GM12878 (cell line): ENCODE measurements around the gene SNAP29.

Experiments
- CBX3 ChIP-seq: fragments of 200-600 bp; sonication (generic); IDR thresholded peaks from 2 replicates; pipeline ENCODE4 v1.6.1; 2016; ENCODE audit warnings: low read depth, borderline replicate concordance
- CTCF ChIP-seq, 3 experiments: IDR thresholded peaks in 2 of 3; conservative IDR thresholded peaks in 1 of 3; 2 replicates each; pipeline ENCODE4 v1.5.1; 2011; ENCODE audit warnings: low read depth in 3 of 3, low read length in 3 of 3, mild to moderate bottlenecking in 3 of 3, control low read depth in 2 of 3, moderate library complexity in 2 of 3, inconsistent platforms in 1 of 3, mixed read lengths in 1 of 3; ENCODE audit not compliant: control insufficient read depth in 2 of 3, insufficient read depth in 1 of 3; ENCODE audit errors: extremely low read depth in 1 of 3
- EP300 ChIP-seq, 2 experiments: fragments of 150-350 bp in 1 of 2; IDR thresholded peaks; 2 replicates each; pipeline ENCODE4 v1.6.1; 2011 to 2012; ENCODE audit warnings: low read depth in 2 of 2, low read length in 2 of 2, borderline replicate concordance in 1 of 2, improper control_type of control experiment in 1 of 2, inconsistent platforms in 1 of 2; ENCODE audit not compliant: control insufficient read depth in 1 of 2
- ETV6 ChIP-seq, 2 experiments: fragments of 450-650 bp in 1 of 2; IDR thresholded peaks in 1 of 2; conservative IDR thresholded peaks in 1 of 2; 2 replicates each; pipeline ENCODE4 v1.6.1; 2014; ENCODE audit warnings: antibody characterized with exemption in 1 of 2, borderline replicate concordance in 1 of 2, low read depth in 1 of 2, mild to moderate bottlenecking in 1 of 2, moderate library complexity in 1 of 2
- EZH2 ChIP-seq: IDR thresholded peaks from 2 replicates; pipeline ENCODE4 v1.6.1; 2012; ENCODE audit warnings: low read depth, mild to moderate bottlenecking, control low read depth, inconsistent platforms, low read length, borderline replicate concordance; ENCODE audit not compliant: control insufficient read depth
- IRF3 ChIP-seq: fragments of 450-650 bp; IDR thresholded peaks from 2 replicates; pipeline ENCODE4 v1.6.1; 2014; ENCODE audit warnings: mild to moderate bottlenecking
- NFIC ChIP-seq: IDR thresholded peaks from 2 replicates; pipeline ENCODE4 v1.6.1; 2012; ENCODE audit warnings: low read depth, mild to moderate bottlenecking, inconsistent platforms, low read length, moderate library complexity
- POLR2AphosphoS2 ChIP-seq: IDR thresholded peaks from 2 replicates; pipeline ENCODE4 v1.6.1; 2011; ENCODE audit warnings: low read depth, mild to moderate bottlenecking, low read length, improper control_type of control experiment, moderate library complexity
- POLR2AphosphoS5 ChIP-seq: IDR thresholded peaks from 2 replicates; pipeline ENCODE4 v1.6.1; 2011; ENCODE audit warnings: mild to moderate bottlenecking, low read length, inconsistent platforms
- REST ChIP-seq: IDR thresholded peaks from 2 replicates; pipeline ENCODE4 v1.6.1; 2012; ENCODE audit warnings: mild to moderate bottlenecking, low read depth, low read length
- STAT1 ChIP-seq: fragments of 450-650 bp; conservative IDR thresholded peaks from 2 replicates; pipeline ENCODE4 v1.6.1; 2014; ENCODE audit warnings: antibody characterized with exemption, mild to moderate bottlenecking
- TAF1 ChIP-seq: IDR thresholded peaks from 2 replicates; pipeline ENCODE4 v1.6.1; 2011; ENCODE audit warnings: mild to moderate bottlenecking, low read depth, low read length, borderline replicate concordance
- ZBTB33 ChIP-seq: fragments of 450-650 bp; IDR thresholded peaks from 2 replicates; pipeline ENCODE4 v1.6.1; 2017; ENCODE audit warnings: mild to moderate bottlenecking

- TF ChIP-seq EP300 (IDR thresholded peaks at IDR 0.05; ENCODE audit: borderline replicate concordance in 1 of 2, control insufficient read depth in 1 of 2, low read depth in 2 of 2, low read length in 2 of 2), result no peak
- no peak for TF ChIP-seq POLR2AphosphoS5
- TF ChIP-seq STAT1, result no peak
- no peak for TF ChIP-seq EZH2
- TF ChIP-seq POLR2AphosphoS2, result no peak
- no peak for TF ChIP-seq IRF3
- no peak for TF ChIP-seq ETV6 (conservative IDR thresholded peaks at IDR 0.05 in 1 of 2, IDR thresholded peaks at IDR 0.05 in 1 of 2; ENCODE audit: borderline replicate concordance in 1 of 2, low read depth in 1 of 2)
- TF ChIP-seq CBX3, result no peak
- TF ChIP-seq REST, result no peak
- TF ChIP-seq NFIC, result no peak
- TF ChIP-seq TAF1, result no peak
- no peak for TF ChIP-seq ZBTB33
- TF ChIP-seq CTCF (IDR thresholded peaks at IDR 0.05 in 2 of 3, conservative IDR thresholded peaks at IDR 0.05 in 1 of 3; ENCODE audit: control insufficient read depth in 2 of 3, extremely low read depth in 1 of 3, insufficient read depth in 1 of 3, low read depth in 3 of 3, low read length in 3 of 3), result no peak
Observed at GRCh38 chr22:20873214-20873613, 14.4 kb downstream of the SNAP29 start.
